ENCODE data around the gene SRGAP3.

- TF ChIP-seq EZH2 (IDR thresholded peaks at IDR 0.05; ENCODE audit: borderline replicate concordance, low read depth, low read length, poor library complexity, severe bottlenecking) = no peak
- TF ChIP-seq CTCF (conservative IDR thresholded peaks at IDR 0.05; ENCODE audit: low read depth, low read length) = no peak
Measured at GRCh38 chr3:9226326-9226725, 23.1 kb downstream of the SRGAP3 start.

All from A673 (cell line).